Glomerular visceral epithelial cell (primary cell): ENCODE results near the gene CADPS.

Experiments
- DNase-seq: peaks from one replicate; pipeline ENCODE4 v3.0.0-alpha.2; 2016; ENCODE audit errors: extremely low spot score

CADPS gene

GRCh38 chr3:62873761-62874710, 1.2 kb downstream of the CADPS start:
- no peak for DNase-seq

GRCh38 chr3:62873451-62873760, 1.8 kb downstream of the CADPS start:
- DNase-seq, result no peak

GRCh38 chr3:62872318-62872717, 2.9 kb downstream of the CADPS start:
- DNase-seq, result no peak

- DNase-seq, result no peak
Observed at GRCh38 chr3:62870321-62870720, 4.9 kb downstream of the CADPS start.

- no peak for DNase-seq
Observed at GRCh38 chr3:62863648-62864047, 11.6 kb downstream of the CADPS start.

- no peak for DNase-seq
Observed at GRCh38 chr3:62859203-62859791, 15.9 kb downstream of the CADPS start.

GRCh38 chr3:62845996-62846395, 29.2 kb downstream of the CADPS start:
- no peak for DNase-seq

GRCh38 chr3:62843508-62843907, 31.7 kb downstream of the CADPS start:
- DNase-seq, result no peak

- DNase-seq, result no peak
Observed at GRCh38 chr3:62839748-62840147, 35.5 kb downstream of the CADPS start.

- no peak for DNase-seq
Observed at GRCh38 chr3:62837145-62837787, 38.0 kb downstream of the CADPS start.

GRCh38 chr3:62835554-62836236, 39.5 kb downstream of the CADPS start:
- DNase-seq, result no peak

- no peak for DNase-seq
Observed at GRCh38 chr3:62833538-62833937, 41.7 kb downstream of the CADPS start.

GRCh38 chr3:62832553-62832952, 42.7 kb downstream of the CADPS start:
- DNase-seq, result no peak

GRCh38 chr3:62830727-62831322, 44.4 kb downstream of the CADPS start:
- DNase-seq, result no peak

- no peak for DNase-seq
Observed at GRCh38 chr3:62827550-62827949, 47.7 kb downstream of the CADPS start.

- no peak for DNase-seq
Observed at GRCh38 chr3:62824965-62825592, 50.1 kb downstream of the CADPS start.

- DNase-seq, result no peak
Observed at GRCh38 chr3:62823461-62824050, 51.7 kb downstream of the CADPS start.

GRCh38 chr3:62822905-62823304, 52.3 kb downstream of the CADPS start:
- no peak for DNase-seq

GRCh38 chr3:62818347-62818746, 56.9 kb downstream of the CADPS start:
- DNase-seq, result no peak

GRCh38 chr3:62817678-62818077, 57.5 kb downstream of the CADPS start:
- no peak for DNase-seq

GRCh38 chr3:62815981-62816380, 59.2 kb downstream of the CADPS start:
- DNase-seq, result no peak
